Natural killer cell (primary cell): ENCODE results near the gene CRY2. TPM values are rescaled to one million over a fixed set of nuclear protein-coding genes. Genes with fewer than 3 reads are reported as not detected.

Experiments
- ATAC-seq, 3 donors: fragments of 150-1000 bp in 2 of 3; fragments of 200-7000 bp in 1 of 3; cut with Tn5 transposase; 1 replicate in 1 of 3; 2 replicates in 2 of 3; pipeline ENCODE4 v1.10.0; 2021; ENCODE audit warnings: mild to moderate bottlenecking in 2 of 3, moderate library complexity in 2 of 3
- DNase-seq, 2 donors: peaks; one replicate each; pipeline versions ENCODE4 v3.0.0 to v3.0.0-alpha.2; 2013 to 2021; ENCODE audit warnings: mixed read lengths in 1 of 2
- H3K27ac ChIP-seq: one replicate; pipeline ENCODE4 v1.5.1; 2013; ENCODE audit warnings: mild to moderate bottlenecking, low read length
- H3K27me3 ChIP-seq: one replicate; pipeline ENCODE4 v1.6.1; 2013; ENCODE audit warnings: low read length; ENCODE audit not compliant: control insufficient read depth, insufficient read depth
- H3K36me3 ChIP-seq: one replicate; pipeline ENCODE4 v1.6.1; 2013; ENCODE audit warnings: low read length; ENCODE audit not compliant: control insufficient read depth, insufficient read depth
- H3K4me1 ChIP-seq: one replicate; pipeline ENCODE4 v1.6.1; 2013; ENCODE audit warnings: low read length; ENCODE audit not compliant: control insufficient read depth, insufficient read depth
- H3K4me3 ChIP-seq: one replicate; pipeline ENCODE4 v1.5.1; 2013; ENCODE audit warnings: low read length
- H3K9me3 ChIP-seq: one replicate; pipeline ENCODE4 v1.6.1; 2013; ENCODE audit warnings: low read length; ENCODE audit not compliant: control insufficient read depth, insufficient read depth
- H3K27ac Mint-ChIP-seq, 2 donors: one replicate each; pipeline ENCODE4 v1.8.0; 2022; ENCODE audit warnings: mild to moderate bottlenecking in 2 of 2, mixed read lengths in 2 of 2, moderate library complexity in 1 of 2
- H3K27me3 Mint-ChIP-seq, 2 donors: one replicate each; pipeline ENCODE4 v1.8.0; 2022; ENCODE audit warnings: low read depth in 2 of 2, mixed read lengths in 2 of 2
- H3K36me3 Mint-ChIP-seq: one replicate; pipeline ENCODE4 v1.8.0; 2022; ENCODE audit warnings: mixed read lengths
- H3K4me1 Mint-ChIP-seq, 2 donors: one replicate each; pipeline ENCODE4 v1.8.0; 2022; ENCODE audit warnings: mixed read lengths in 2 of 2
- H3K4me3 Mint-ChIP-seq: one replicate; pipeline ENCODE4 v1.8.0; 2022; ENCODE audit warnings: mild to moderate bottlenecking, moderate library complexity, mixed read lengths
- H3K9me3 Mint-ChIP-seq, 2 donors: one replicate each; pipeline ENCODE4 v1.8.0; 2022; ENCODE audit warnings: mixed read lengths in 2 of 2
- CTCF ChIP-seq: fragments of 200-600 bp; IDR thresholded peaks from one replicate; pipeline ENCODE4 v1.8.0; 2022; ENCODE audit warnings: antibody characterized with exemption
- WGBS: methylation state at CpG from one replicate; pipeline ENCODE4 v1.1.7; 2013; ENCODE audit warnings: missing lambda C conversion rate; ENCODE audit not compliant: insufficient coverage; 5-methylcytosine and 5-hydroxymethylcytosine counted together
- intact Hi-C: fragments of 100-400 bp; cut with micrococcal nuclease; formaldehyde crosslinking; loops from one replicate; pipeline ENCODE4 v1.14.2; 2022
- total RNA-seq, 4 donors: library from RNA; stranded (reverse); fragments of 120-200 nt in 1 of 4; gene quantifications; one replicate each; pipeline versions ENCODE4 v1.2.3 to v1.2.4, GENCODE V29; 2013 to 2022

CRY2 gene
- total RNA-seq, 3 donors from 2014 or later (not counting 1 experiment from before 2014, with no cell fraction given): 124 to 214 (median 141) TPM

GRCh38 chr11:45917623-45918330, 70.5 kb downstream of the CRY2 start, which contains the start of gene PEX16:
Gene PEX16 (minus strand): TSS chr11:45917877. CDS start chr11:45917811, 66 bp downstream.
- Mint-ChIP-seq H3K9me3 (no peaks in the 10 kb centered on the region), H3K36me3 (no peaks in the 10 kb centered on the region), H3K27me3 (peaks cover 0 to 4% of the 10 kb centered on the region in 2 donors), H3K4me1 (peaks cover 30 to 43% of the 10 kb centered on the region in 2 donors), H3K4me3 (peak within 1 kb of the TSS; percentile 97), H3K27ac (peak within 1 kb of the TSS; percentile 96)
- H3K9me3 ChIP-seq: no peaks in the 10 kb centered on the region
- peaks cover 3% of the 10 kb centered on the region for H3K27me3 ChIP-seq
- DNase-seq (peak; percentile 92 to 99), ATAC-seq (peak; percentile 88 to 97 (median 92))
- peaks cover 52% of the 10 kb centered on the region for H3K4me1 ChIP-seq
- H3K27ac ChIP-seq: peak within 1 kb of the TSS; percentile 91
- peaks cover 33% of the 10 kb centered on the region for H3K36me3 ChIP-seq
- H3K4me3 ChIP-seq: peak within 1 kb of the TSS; percentile 85
- WGBS: under 1% methylated on average over 45 of the region's 45 CpGs
- no peak for TF ChIP-seq CTCF
- intact Hi-C loops: loop anchor here (1.0 to 10.0 kb wide), 4 partner anchors 18 to 700 kb away; partner anchors contain the start of genes ATG13, CRY2, HARBI1 and PHF21A

DNA sequence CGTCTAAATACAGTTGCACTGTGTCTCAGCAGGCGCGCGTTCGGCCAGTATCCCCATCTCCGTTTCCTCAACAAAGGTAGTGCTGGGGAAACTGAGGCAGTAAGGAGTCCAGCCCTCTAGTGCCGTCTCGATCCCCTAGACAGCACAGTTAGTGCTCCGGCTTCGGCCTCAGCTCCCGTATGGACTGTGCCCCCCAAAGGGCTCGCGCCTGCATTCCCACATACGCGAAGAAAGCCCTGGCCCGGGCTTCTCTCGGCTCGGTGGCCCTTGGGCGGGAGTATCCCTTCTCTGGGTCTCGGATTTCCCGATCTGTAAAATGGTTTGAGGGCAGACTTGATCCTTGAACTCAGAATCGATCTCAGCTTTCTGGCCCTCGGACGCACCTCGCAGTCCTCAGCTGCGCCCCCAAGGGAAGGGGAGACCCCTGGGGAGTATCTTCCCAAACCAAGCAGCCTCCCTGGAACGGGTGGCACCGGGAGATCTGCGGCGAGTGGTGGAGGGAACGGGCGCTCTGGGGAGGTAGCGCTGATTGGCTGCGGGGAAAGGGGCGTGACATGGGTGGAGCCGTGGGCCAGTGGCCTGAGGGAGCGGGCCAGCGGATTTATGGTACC, 71.2 kb downstream of the CRY2 start:
- WGBS: under 1% methylated on average over 33 of the region's 38 CpGs
- Histone ChIP-seq H3K4me3 (peak overlapping the region; percentile 85), H3K9me3 (no peaks in the 10 kb centered on the region), H3K36me3 (peaks cover 26% of the 10 kb centered on the region), H3K4me1 (peaks cover 57% of the 10 kb centered on the region), H3K27ac (peak overlapping the region; percentile 91), H3K27me3 (peaks cover 7% of the 10 kb centered on the region)
- intact Hi-C loops: loop anchor here (1.0 to 10.0 kb wide), 4 partner anchors 19 to 699 kb away; partner anchors contain the start of genes ATG13, CRY2, HARBI1 and PHF21A
- ATAC-seq (peak in 1 of 3 donors; percentile 0), DNase-seq (peak; percentile 51 to 71)
- H3K4me1 Mint-ChIP-seq: peaks cover 30 to 47% of the 10 kb centered on the region in 2 donors
- peaks cover 0 to 4% of the 10 kb centered on the region in 2 donors for H3K27me3 Mint-ChIP-seq
- TF ChIP-seq CTCF: no peak
- H3K9me3 Mint-ChIP-seq: no peaks in the 10 kb centered on the region
- no peaks in the 10 kb centered on the region for H3K36me3 Mint-ChIP-seq
- peak overlapping the region; percentile 96 for H3K27ac Mint-ChIP-seq
- peak overlapping the region; percentile 97 for H3K4me3 Mint-ChIP-seq

DNA sequence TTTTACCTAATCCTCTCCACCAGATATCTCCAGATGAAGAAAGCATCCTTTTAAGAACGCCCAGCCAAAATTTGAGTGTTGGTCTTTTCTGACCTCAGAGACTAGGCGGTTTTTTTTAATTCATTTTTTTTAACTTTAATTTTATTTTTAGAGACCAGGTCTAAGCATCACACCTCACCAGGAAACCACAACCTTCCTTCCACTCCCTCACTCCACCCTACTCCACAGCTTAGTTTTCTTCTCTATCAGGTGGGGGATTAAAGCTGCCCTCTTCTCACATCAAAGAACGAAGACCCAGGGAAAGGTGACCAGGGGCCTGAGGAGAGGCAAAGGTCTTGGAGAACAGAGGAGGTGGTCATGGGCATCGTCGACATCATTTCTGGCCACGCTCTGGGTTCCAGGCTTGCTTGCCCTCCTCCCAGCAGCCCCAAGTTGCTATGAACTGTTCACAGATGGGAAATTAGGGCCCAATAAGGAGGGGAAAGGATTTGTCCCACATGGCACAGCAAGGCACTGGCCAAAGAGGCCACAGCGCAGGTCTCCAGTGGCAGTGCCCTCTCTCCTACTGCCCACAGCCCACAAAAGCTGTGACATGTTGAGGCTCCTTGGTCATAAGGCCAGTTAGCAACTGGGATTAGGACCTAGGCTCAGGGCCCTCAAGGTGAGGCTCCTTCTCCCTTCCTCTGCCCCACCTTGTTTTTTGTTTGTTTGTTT, 71.8 kb downstream of the CRY2 start:
- Histone ChIP-seq H3K4me3 (peak overlapping the region; percentile 85), H3K36me3 (peaks cover 19% of the 10 kb centered on the region), H3K9me3 (no peaks in the 10 kb centered on the region), H3K27me3 (peaks cover 7% of the 10 kb centered on the region), H3K4me1 (peaks cover 58% of the 10 kb centered on the region), H3K27ac (peak overlapping the region; percentile 91)
- Mint-ChIP-seq H3K9me3 (no peaks in the 10 kb centered on the region), H3K27ac (peak overlapping the region; percentile 96), H3K36me3 (no peaks in the 10 kb centered on the region), H3K4me3 (peak overlapping the region; percentile 97), H3K4me1 (peaks cover 32 to 49% of the 10 kb centered on the region in 2 donors), H3K27me3 (peaks cover 2 to 6% of the 10 kb centered on the region in 2 donors)
- no peak for ATAC-seq
- TF ChIP-seq CTCF: no peak
- no peak for DNase-seq
- intact Hi-C loops: loop anchor here (1.0 to 10.0 kb wide), 4 partner anchors 20 to 698 kb away; partner anchors contain the start of genes ATG13, CRY2, HARBI1 and PHF21A
- WGBS: 38% methylated on average over 7 of the region's 7 CpGs
